Measurements from ENCODE around the gene EPC2. TPM values are rescaled to one million over a fixed set of nuclear protein-coding genes. Genes with fewer than 3 reads are reported as not detected.

EPC2 gene
- total RNA-seq, 2 experiments from 2014 or later = 26.1 to 26.5 TPM

DNA sequence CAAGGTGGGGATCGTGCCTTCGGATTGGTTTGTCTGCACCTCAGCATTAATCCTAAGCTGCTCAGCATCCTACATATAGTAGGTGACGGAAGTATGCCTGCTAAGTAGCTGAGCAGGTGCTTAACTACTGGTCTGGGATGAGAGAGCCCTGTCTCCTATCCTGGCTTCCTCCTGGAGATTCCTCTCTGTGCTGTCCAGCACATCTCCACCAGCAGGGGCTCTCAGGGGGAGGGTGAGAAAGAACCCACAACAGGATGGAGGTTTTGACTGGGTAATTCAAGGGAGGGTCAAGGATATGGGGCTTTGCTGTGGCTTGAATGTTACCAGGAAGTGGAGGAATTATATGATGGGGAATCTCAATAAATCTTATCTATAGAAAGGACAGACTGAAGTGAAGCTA, 185.1 kb downstream of the EPC2 start:
- no peak overlapping the region for H3K4me3 Mint-ChIP-seq
- H3K4me1 Mint-ChIP-seq (ENCODE audit: low read depth) = no peaks in the 10 kb centered on the region
- H3K27me3 Mint-ChIP-seq (ENCODE audit: low read depth) = no peaks in the 10 kb centered on the region
- no peak overlapping the region for H3K27ac Mint-ChIP-seq
- ChIA-PET POLR2A (no interaction called here), CTCF (no interaction called here)
- H3K9me3 Mint-ChIP-seq (ENCODE audit: insufficient read depth) = no peaks in the 10 kb centered on the region
- DNase-seq = no peak
- H3K36me3 Mint-ChIP-seq (ENCODE audit: low read depth) = no peaks in the 10 kb centered on the region
- ATAC-seq = no peak

DNA sequence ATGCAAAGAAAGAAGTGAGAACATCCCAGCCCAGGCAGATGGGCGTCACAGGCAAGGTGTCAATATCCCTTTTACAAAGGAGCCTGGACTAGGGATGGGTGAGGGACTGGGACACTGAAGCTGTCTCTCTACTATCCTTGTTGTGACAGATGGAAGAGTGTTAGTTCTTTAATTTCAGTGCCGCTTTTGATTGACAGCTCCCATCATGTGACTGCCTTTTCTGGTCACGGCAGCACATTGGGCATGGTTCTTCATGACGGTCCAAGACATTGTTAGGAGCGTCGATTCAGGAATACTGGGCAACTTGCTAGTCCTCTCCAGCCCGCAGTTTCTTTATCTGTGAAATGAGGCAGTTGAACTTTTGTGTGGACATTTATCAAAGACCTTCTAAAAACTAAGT, 188.1 kb downstream of the EPC2 start:
- Mint-ChIP-seq H3K36me3 (ENCODE audit: low read depth) (no peaks in the 10 kb centered on the region), H3K27ac (no peak overlapping the region), H3K4me1 (ENCODE audit: low read depth) (no peaks in the 10 kb centered on the region), H3K9me3 (ENCODE audit: insufficient read depth) (no peaks in the 10 kb centered on the region), H3K4me3 (no peak overlapping the region), H3K27me3 (ENCODE audit: low read depth) (peaks cover 5% of the 10 kb centered on the region)
- POLR2A ChIA-PET = no interaction called here
- no peak for ATAC-seq
- CTCF ChIA-PET = interaction anchor here (1.5 kb wide), 1 partner anchor 21 kb away, joined by 3 read pairs; no protein-coding TSS in a partner anchor
- DNase-seq = no peak

Other genes starting within 250 kb of the EPC2 start
- 1 to 10 TPM; 4.4 to 6.5 TPM for gene KIF5C, start 230.5 kb downstream of the EPC2 start, total RNA-seq